ENCODE results near the gene OXLD1.

- TF ChIP-seq POLR2A (IDR thresholded peaks at IDR 0.05; ENCODE audit: low read depth) (no peak), CTCF (IDR thresholded peaks at IDR 0.05) (no peak), EP300 (IDR thresholded peaks at IDR 0.05) (no peak)
Observed at GRCh38 chr17:81652906-81653771, 13.3 kb downstream of the OXLD1 start.
